Measurements from ENCODE around the gene UNC5A.

Gene UNC5A

DNA sequence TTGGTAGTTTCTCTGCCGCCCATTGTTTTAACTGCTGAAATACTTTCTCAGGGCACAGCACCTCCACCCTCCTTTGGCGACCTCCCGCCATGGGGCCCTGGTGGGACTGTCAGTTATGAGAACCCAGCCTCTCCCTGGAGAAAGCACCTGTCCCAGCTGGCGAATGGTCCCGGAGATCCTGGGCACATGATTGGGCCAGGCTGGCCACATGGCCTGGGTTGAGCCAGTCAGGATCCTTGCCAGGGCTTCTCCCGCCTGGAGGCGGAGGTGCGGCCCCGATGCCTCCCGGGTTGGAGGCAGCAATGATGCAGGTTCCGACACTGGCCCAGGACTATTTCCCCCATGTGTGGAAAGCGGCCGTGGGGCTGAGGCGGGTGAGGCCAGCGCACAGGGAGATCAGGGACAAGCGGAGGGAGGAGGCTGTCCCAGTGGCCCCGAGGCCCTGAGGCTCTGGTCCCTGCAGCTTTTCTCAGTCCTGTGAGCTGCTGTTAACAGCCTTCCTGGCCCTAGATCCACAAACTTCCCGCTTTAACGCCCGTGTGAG, 13.6 kb downstream of the UNC5A start:
- Histone ChIP-seq H3K4me3 (replicated peaks; ENCODE audit: insufficient read depth, low read length) (no peak overlapping the region), H3K27ac (replicated peaks) (no peak overlapping the region), H3K27me3 (ENCODE audit: insufficient read depth, poor library complexity, severe bottlenecking) (peaks cover 10% of the 10 kb centered on the region)
- TF ChIP-seq GABPA (IDR thresholded peaks at IDR 0.05; ENCODE audit: low read depth) (no peak), SPI1 (IDR thresholded peaks at IDR 0.05; ENCODE audit: borderline replicate concordance, low read depth) (no peak), POLR2AphosphoS5 (IDR thresholded peaks at IDR 0.05; ENCODE audit: low read depth) (no peak)
- TF ChIP-seq, protein P1, sequence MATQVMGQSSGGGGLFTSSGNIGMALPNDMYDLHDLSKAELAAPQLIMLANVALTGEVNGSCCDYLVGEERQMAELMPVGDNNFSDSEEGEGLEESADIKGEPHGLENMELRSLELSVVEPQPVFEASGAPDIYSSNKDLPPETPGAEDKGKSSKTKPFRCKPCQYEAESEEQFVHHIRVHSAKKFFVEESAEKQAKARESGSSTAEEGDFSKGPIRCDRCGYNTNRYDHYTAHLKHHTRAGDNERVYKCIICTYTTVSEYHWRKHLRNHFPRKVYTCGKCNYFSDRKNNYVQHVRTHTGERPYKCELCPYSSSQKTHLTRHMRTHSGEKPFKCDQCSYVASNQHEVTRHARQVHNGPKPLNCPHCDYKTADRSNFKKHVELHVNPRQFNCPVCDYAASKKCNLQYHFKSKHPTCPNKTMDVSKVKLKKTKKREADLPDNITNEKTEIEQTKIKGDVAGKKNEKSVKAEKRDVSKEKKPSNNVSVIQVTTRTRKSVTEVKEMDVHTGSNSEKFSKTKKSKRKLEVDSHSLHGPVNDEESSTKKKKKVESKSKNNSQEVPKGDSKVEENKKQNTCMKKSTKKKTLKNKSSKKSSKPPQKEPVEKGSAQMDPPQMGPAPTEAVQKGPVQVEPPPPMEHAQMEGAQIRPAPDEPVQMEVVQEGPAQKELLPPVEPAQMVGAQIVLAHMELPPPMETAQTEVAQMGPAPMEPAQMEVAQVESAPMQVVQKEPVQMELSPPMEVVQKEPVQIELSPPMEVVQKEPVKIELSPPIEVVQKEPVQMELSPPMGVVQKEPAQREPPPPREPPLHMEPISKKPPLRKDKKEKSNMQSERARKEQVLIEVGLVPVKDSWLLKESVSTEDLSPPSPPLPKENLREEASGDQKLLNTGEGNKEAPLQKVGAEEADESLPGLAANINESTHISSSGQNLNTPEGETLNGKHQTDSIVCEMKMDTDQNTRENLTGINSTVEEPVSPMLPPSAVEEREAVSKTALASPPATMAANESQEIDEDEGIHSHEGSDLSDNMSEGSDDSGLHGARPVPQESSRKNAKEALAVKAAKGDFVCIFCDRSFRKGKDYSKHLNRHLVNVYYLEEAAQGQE (IDR thresholded peaks at IDR 0.05; ENCODE audit: insufficient replicate concordance, low read depth) = no peak
- TF ChIP-seq, protein P2, sequence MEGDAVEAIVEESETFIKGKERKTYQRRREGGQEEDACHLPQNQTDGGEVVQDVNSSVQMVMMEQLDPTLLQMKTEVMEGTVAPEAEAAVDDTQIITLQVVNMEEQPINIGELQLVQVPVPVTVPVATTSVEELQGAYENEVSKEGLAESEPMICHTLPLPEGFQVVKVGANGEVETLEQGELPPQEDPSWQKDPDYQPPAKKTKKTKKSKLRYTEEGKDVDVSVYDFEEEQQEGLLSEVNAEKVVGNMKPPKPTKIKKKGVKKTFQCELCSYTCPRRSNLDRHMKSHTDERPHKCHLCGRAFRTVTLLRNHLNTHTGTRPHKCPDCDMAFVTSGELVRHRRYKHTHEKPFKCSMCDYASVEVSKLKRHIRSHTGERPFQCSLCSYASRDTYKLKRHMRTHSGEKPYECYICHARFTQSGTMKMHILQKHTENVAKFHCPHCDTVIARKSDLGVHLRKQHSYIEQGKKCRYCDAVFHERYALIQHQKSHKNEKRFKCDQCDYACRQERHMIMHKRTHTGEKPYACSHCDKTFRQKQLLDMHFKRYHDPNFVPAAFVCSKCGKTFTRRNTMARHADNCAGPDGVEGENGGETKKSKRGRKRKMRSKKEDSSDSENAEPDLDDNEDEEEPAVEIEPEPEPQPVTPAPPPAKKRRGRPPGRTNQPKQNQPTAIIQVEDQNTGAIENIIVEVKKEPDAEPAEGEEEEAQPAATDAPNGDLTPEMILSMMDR (IDR thresholded peaks at IDR 0.05; ENCODE audit: insufficient read depth, low read length) = no peak
- DNase-seq (ENCODE audit: low read depth in 1 of 2, low spot score in 1 of 2) = no peak

DNA sequence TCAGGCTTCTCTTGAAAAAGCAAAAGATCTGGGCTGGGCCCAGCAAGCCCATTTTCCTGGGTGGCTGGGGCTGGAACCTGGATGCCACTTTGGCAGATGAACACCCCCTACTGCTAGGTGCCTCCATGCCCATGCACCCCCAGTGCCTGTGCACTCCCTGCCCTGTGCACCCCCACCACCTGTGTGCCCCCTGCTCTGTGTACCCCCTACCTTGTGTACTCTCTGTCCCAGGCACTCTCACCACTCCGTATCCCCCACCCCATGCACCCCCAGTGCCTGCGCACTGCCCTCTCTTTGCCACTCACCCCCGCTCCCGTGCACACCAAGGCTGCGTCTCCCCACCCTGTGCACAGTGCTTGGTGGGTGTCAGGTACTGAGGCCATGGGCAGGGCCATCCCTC, 14.2 kb downstream of the UNC5A start:
- H3K4me3 ChIP-seq (replicated peaks; ENCODE audit: insufficient read depth, low read length) = no peak overlapping the region
- H3K27me3 ChIP-seq (ENCODE audit: insufficient read depth, poor library complexity, severe bottlenecking) = peaks cover 8% of the 10 kb centered on the region

GRCh38 chr5:176825234-176825633, 14.9 kb downstream of the UNC5A start:
- Histone ChIP-seq H3K4me3 (replicated peaks; ENCODE audit: insufficient read depth, low read length) (no peak overlapping the region), H3K27ac (replicated peaks) (no peak overlapping the region), H3K27me3 (ENCODE audit: insufficient read depth, poor library complexity, severe bottlenecking) (peaks cover 8% of the 10 kb centered on the region)
- TF ChIP-seq POLR2AphosphoS5 (IDR thresholded peaks at IDR 0.05; ENCODE audit: low read depth) = no peak
- no peak for TF ChIP-seq GABPA (IDR thresholded peaks at IDR 0.05; ENCODE audit: low read depth)
- no peak for TF ChIP-seq SPI1 (IDR thresholded peaks at IDR 0.05; ENCODE audit: borderline replicate concordance, low read depth)
- TF ChIP-seq, protein P2 (IDR thresholded peaks at IDR 0.05; ENCODE audit: insufficient read depth, low read length) = no peak
- TF ChIP-seq, protein P1 (IDR thresholded peaks at IDR 0.05; ENCODE audit: insufficient replicate concordance, low read depth) = no peak
- DNase-seq (ENCODE audit: low read depth in 1 of 2, low spot score in 1 of 2) = no peak

More for the DNA sequence above, 14.2 kb downstream of the UNC5A start:
- H3K27ac ChIP-seq (replicated peaks) = no peak overlapping the region
- TF ChIP-seq, protein P2 (IDR thresholded peaks at IDR 0.05; ENCODE audit: insufficient read depth, low read length) = no peak
- no peak for DNase-seq (ENCODE audit: low read depth in 1 of 2, low spot score in 1 of 2)

DNA sequence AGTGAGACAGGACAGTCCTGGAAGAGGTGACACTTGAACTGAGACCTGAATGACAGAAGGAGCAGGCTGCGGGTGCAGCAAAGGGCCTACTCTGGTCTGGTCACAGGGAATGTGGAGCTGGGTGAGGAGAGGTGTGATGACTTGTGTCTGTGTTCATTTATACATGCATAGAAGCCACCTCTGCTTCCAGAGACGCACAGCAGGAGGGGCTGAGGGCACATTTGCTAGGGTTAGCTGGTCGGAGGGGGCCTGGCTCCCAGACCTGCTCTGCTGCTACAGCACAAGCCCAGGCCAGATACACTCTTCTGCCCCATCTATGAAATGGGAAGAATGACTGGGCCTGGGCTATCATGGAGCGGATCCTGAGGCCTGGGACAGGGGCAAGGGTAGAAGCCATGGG, 15.6 kb downstream of the UNC5A start:
- no peak for DNase-seq (ENCODE audit: low read depth in 1 of 2, low spot score in 1 of 2)
- Histone ChIP-seq H3K4me3 (replicated peaks; ENCODE audit: insufficient read depth, low read length) (no peak overlapping the region), H3K27ac (replicated peaks) (no peak overlapping the region), H3K27me3 (ENCODE audit: insufficient read depth, poor library complexity, severe bottlenecking) (peaks cover 8% of the 10 kb centered on the region)
- TF ChIP-seq, protein P2 (IDR thresholded peaks at IDR 0.05; ENCODE audit: insufficient read depth, low read length) = no peak
- TF ChIP-seq SPI1 (IDR thresholded peaks at IDR 0.05; ENCODE audit: borderline replicate concordance, low read depth) = no peak
- no peak for TF ChIP-seq POLR2AphosphoS5 (IDR thresholded peaks at IDR 0.05; ENCODE audit: low read depth)
- no peak for TF ChIP-seq GABPA (IDR thresholded peaks at IDR 0.05; ENCODE audit: low read depth)
- TF ChIP-seq, protein P1 (IDR thresholded peaks at IDR 0.05; ENCODE audit: insufficient replicate concordance, low read depth) = no peak
